HCT116 (cell line): ENCODE data around the gene ANKRD13C. TPM values are rescaled to one million over a fixed set of nuclear protein-coding genes. Genes with fewer than 3 reads are reported as not detected.

Experiments used
- ATAC-seq: fragments of 200-7000 bp; cut with Tn5 transposase; 2 replicates; pipeline ENCODE4 v1.9.1; 2020; ENCODE audit warnings: mild to moderate bottlenecking, moderate library complexity
- BruUV-seq: library from RNA; stranded (reverse); fragments of 400-500 nt; replicated peaks from 2 replicates; lab custom pipeline; 2021; lab: Mats Ljungman, UMichigan
- CTCF ChIA-PET: fragments of 300-600 bp; sonication (Branson Sonifier 250); formaldehyde crosslinking; loops from one replicate; lab custom pipeline; 2021; ENCODE audit warnings: antibody characterized with exemption; lab: Charles Lee
- POLR2A ChIA-PET: fragments of 300-600, 350-600 bp; sonication (Branson Sonifier 250); formaldehyde crosslinking; loops from one replicate; lab custom pipeline; 2021; ENCODE audit warnings: antibody characterized with exemption; lab: Charles Lee
- RAD21 ChIA-PET, 2 experiments: fragments of 300-600 bp; sonication (Branson Sonifier 250); formaldehyde crosslinking; loops; one replicate each; lab custom pipeline; 2023; ENCODE audit warnings: low total read pairs in 2 of 2; ENCODE audit not compliant: uncharacterized antibody in 2 of 2, unreplicated experiment in 2 of 2, low non-redundant PET in 1 of 2; lab: Charles Lee
- DNase-seq: peaks from one replicate; pipeline ENCODE4 v3.0.0-alpha.2; 2010; ENCODE audit warnings: low read depth, low spot score
- H2AFZ ChIP-seq: fragments of 200-600 bp; shearing (Covaris generic), sonication (generic); 2 replicates; pipeline ENCODE4 v1.6.1; 2017; ENCODE audit warnings: low read depth, mixed run types, mixed read lengths, antibody characterized with exemption, low read length; ENCODE audit not compliant: poor library complexity, severe bottlenecking
- H3K27ac ChIP-seq: 2 replicates; pipeline ENCODE4 v1.5.1; 2012; ENCODE audit warnings: low read depth, low read length
- H3K27me3 ChIP-seq: fragments of 200-600 bp; sonication (generic); 2 replicates; pipeline ENCODE4 v1.6.1; 2016; ENCODE audit warnings: mixed run types, low read length, mixed read lengths; ENCODE audit not compliant: insufficient read depth
- H3K36me3 ChIP-seq, 2 experiments: fragments of 200-500 bp in 1 of 2; fragments of 200-600 bp in 1 of 2; sonication (Bioruptor generic) in 1 of 2; sonication (generic) in 1 of 2; 2 replicates each; pipeline versions ENCODE4 v1.5.1 to v1.6.1; 2014 to 2016; ENCODE audit warnings: low read length in 2 of 2, inconsistent platforms in 1 of 2, mixed read lengths in 1 of 2, mixed run types in 1 of 2; ENCODE audit not compliant: insufficient read depth in 2 of 2, control insufficient read depth in 1 of 2
- H3K4me1 ChIP-seq, 2 experiments: fragments of 200-600 bp in 1 of 2; sonication (generic) in 1 of 2; 2 replicates each; pipeline versions ENCODE4 v1.5.1 to v1.6.1; 2012 to 2017; ENCODE audit warnings: low read length in 2 of 2, inconsistent platforms in 1 of 2, mild to moderate bottlenecking in 1 of 2, mixed read lengths in 1 of 2, mixed run types in 1 of 2, moderate library complexity in 1 of 2; ENCODE audit not compliant: insufficient read depth in 2 of 2, control insufficient read depth in 1 of 2
- H3K4me2 ChIP-seq: fragments of 200-600 bp; sonication (generic); 2 replicates; pipeline ENCODE4 v1.6.1; 2017; ENCODE audit warnings: mixed run types, low read length, mixed read lengths
- H3K4me3 ChIP-seq, 2 experiments: fragments of 200-600 bp in 1 of 2; sonication (generic) in 1 of 2; replicated peaks in 1 of 2; 2 replicates each; pipeline ENCODE4 v1.5.1; 2011 to 2016; ENCODE audit warnings: low read length in 2 of 2, control low read depth in 1 of 2, low read depth in 1 of 2, mild to moderate bottlenecking in 1 of 2, mixed read lengths in 1 of 2, mixed run types in 1 of 2
- H3K79me2 ChIP-seq: fragments of 200-600 bp; sonication (generic); 2 replicates; pipeline ENCODE4 v1.6.1; 2017; ENCODE audit warnings: mild to moderate bottlenecking, mixed run types, low read length, moderate library complexity, mixed read lengths; ENCODE audit not compliant: insufficient read depth
- H3K9ac ChIP-seq: fragments of 200-600 bp; sonication (generic); 2 replicates; pipeline ENCODE4 v1.6.1; 2016; ENCODE audit warnings: low read length, mixed read lengths
- H3K9me2 ChIP-seq: fragments of 200-600 bp; sonication (generic), shearing (Covaris generic); 2 replicates; pipeline ENCODE4 v1.6.1; 2017; ENCODE audit warnings: mixed run types, mild to moderate bottlenecking, moderate library complexity; ENCODE audit not compliant: insufficient read depth
- H3K9me3 ChIP-seq, 2 experiments: fragments of 200-500 bp in 1 of 2; fragments of 200-600 bp in 1 of 2; sonication (Bioruptor generic) in 1 of 2; sonication (generic) in 1 of 2; 2 replicates each; pipeline ENCODE4 v1.6.1; 2014 to 2017; ENCODE audit warnings: low read length in 2 of 2, mixed read lengths in 2 of 2, inconsistent platforms in 1 of 2, low read depth in 1 of 2, mild to moderate bottlenecking in 1 of 2, mixed run types in 1 of 2, moderate library complexity in 1 of 2; ENCODE audit not compliant: control insufficient read depth in 1 of 2, insufficient read depth in 1 of 2
- H4K20me1 ChIP-seq: fragments of 200-600 bp; sonication (generic), shearing (Covaris generic); 2 replicates; pipeline ENCODE4 v1.6.1; 2017; ENCODE audit warnings: mixed run types, mild to moderate bottlenecking, moderate library complexity; ENCODE audit not compliant: insufficient read depth
- ATF3 ChIP-seq: IDR thresholded peaks from 2 replicates; pipeline ENCODE4 v1.6.1; 2012
- CBX3 ChIP-seq: IDR thresholded peaks from 2 replicates; pipeline ENCODE4 v1.6.1; 2012; ENCODE audit warnings: low read depth
- EGR1 ChIP-seq: IDR thresholded peaks from 2 replicates; pipeline ENCODE4 v1.6.1; 2012; ENCODE audit warnings: low read depth
- EZH2 ChIP-seq: fragments of 200-600 bp; sonication (generic); IDR thresholded peaks from 2 replicates; pipeline ENCODE4 v1.6.1; 2017; ENCODE audit warnings: antibody characterized with exemption, mixed run types
- JUND ChIP-seq: IDR thresholded peaks from 2 replicates; pipeline ENCODE4 v1.6.1; 2012
- MAX ChIP-seq: IDR thresholded peaks from 2 replicates; pipeline ENCODE4 v1.6.1; 2012
- POLR2AphosphoS5 ChIP-seq: IDR thresholded peaks from 2 replicates; pipeline ENCODE4 v1.6.1; 2011; ENCODE audit warnings: mild to moderate bottlenecking, low read depth, low read length, moderate library complexity
- RAD21 ChIP-seq: IDR thresholded peaks from 2 replicates; pipeline ENCODE4 v1.6.1; 2012; ENCODE audit warnings: low read depth, mild to moderate bottlenecking
- SIN3A ChIP-seq: IDR thresholded peaks from 2 replicates; pipeline ENCODE4 v1.6.1; 2012; ENCODE audit warnings: low read depth
- TCF7L2 ChIP-seq: IDR thresholded peaks from 2 replicates; pipeline ENCODE4 v1.7.0; 2011; ENCODE audit warnings: borderline replicate concordance, inconsistent platforms; ENCODE audit not compliant: insufficient read depth, insufficient read length; ENCODE audit errors: extremely low read depth
- ZBTB33 ChIP-seq: IDR thresholded peaks from 2 replicates; pipeline ENCODE4 v1.6.1; 2011; ENCODE audit warnings: mild to moderate bottlenecking, low read length, moderate library complexity; ENCODE audit not compliant: insufficient replicate concordance; ENCODE audit errors: extremely low read depth
- intact Hi-C: fragments of 100-400 bp; cut with micrococcal nuclease; formaldehyde crosslinking; loops from 2 replicates; pipeline ENCODE4 v1.10.0; 2022
- total RNA-seq: library from RNA; stranded (reverse); gene quantifications from one replicate; pipeline ENCODE4 v1.2.1, GENCODE V29; 2021; ENCODE audit not compliant: unreplicated experiment

The ANKRD13C gene
- total RNA-seq, 1 experiment from 2014 or later: 21.1 TPM

GRCh38 chr1:70220517-70221237 lies 133.8 kb downstream of the ANKRD13C start:
- DNase-seq (no peak), ATAC-seq (peak; percentile 8; the same call in 1 of the 2 replicates)
- intact Hi-C loops: loop anchor here (1.0 to 10.0 kb wide), 2 partner anchors 14 to 194 kb away; partner anchors contain the start of gene CTH
- Histone ChIP-seq H3K79me2 (peaks cover 97% of the 10 kb centered on the region), H3K9me2 (no peaks in the 10 kb centered on the region), H3K9ac (peak overlapping the region; percentile 89), H4K20me1 (peaks cover 20% of the 10 kb centered on the region; the same call in 1 of the 2 replicates), H3K27ac (peak overlapping the region; percentile 96), H3K4me2 (peak overlapping the region; percentile 75), H3K9me3 (no peaks in the 10 kb centered on the region), H3K27me3 (no peaks in the 10 kb centered on the region), H3K4me3 (peak overlapping the region; percentile 74 to 78), H3K4me1 (peaks cover 4 to 16% of the 10 kb centered on the region in 2 experiments; a peak in 3 of 4 replicates), H3K36me3 (peaks cover 16 to 24% of the 10 kb centered on the region in 2 experiments; a peak in 3 of 4 replicates), H2AFZ (peak overlapping the region; percentile 37)
- ChIA-PET POLR2A (interaction anchor here (0.8 to 1.3 kb wide), 5 partner anchors 11 to 223 kb away, joined by 3 to 8 read pairs (median 3); partner anchors contain the start of gene LRRC40), CTCF (interaction anchor here (0.6 to 0.9 kb wide), 2 partner anchors 29 to 87 kb away, joined by 3 read pairs; no protein-coding TSS in a partner anchor), RAD21 (no interaction called here)
- no peak for TF ChIP-seq ATF3
- no peak for TF ChIP-seq TCF7L2
- no peak for TF ChIP-seq EZH2
- no peak for TF ChIP-seq SIN3A
- TF ChIP-seq JUND: no peak
- no peak for TF ChIP-seq RAD21
- TF ChIP-seq ZBTB33: no peak
- no peak for TF ChIP-seq MAX
- no peak for TF ChIP-seq EGR1
- TF ChIP-seq CBX3: no peak
- TF ChIP-seq POLR2AphosphoS5: no peak
- BruUV-seq: TSS peak; percentile 99
